Kidney (tissue), 14 donors: ENCODE data around the gene ARHGEF3. TPM values are rescaled to one million over a fixed set of nuclear protein-coding genes. Genes with fewer than 3 reads are reported as not detected.

Experiments
- DNase-seq, 5 donors: peaks; one replicate each; pipeline ENCODE4 v3.0.0-alpha.2; 2013 to 2020
- FAIRE-seq: peaks from 2 replicates; lab custom pipeline; 2012; peaks lifted over from hg19 to GRCh38; lab: Jason Lieb, UNC
- H3K27ac ChIP-seq, 2 donors: one replicate each; pipeline ENCODE4 v1.7.0; 2013; ENCODE audit warnings: low read depth in 2 of 2, low read length in 2 of 2, inconsistent platforms in 1 of 2
- H3K27me3 ChIP-seq: one replicate; pipeline ENCODE4 v1.7.1; 2013; ENCODE audit warnings: low read length, inconsistent platforms; ENCODE audit not compliant: control insufficient read depth, insufficient read depth
- H3K36me3 ChIP-seq, 3 donors: one replicate each; pipeline versions ENCODE4 v1.7.0 to v1.7.1; 2013; ENCODE audit warnings: low read length in 3 of 3, control low read depth in 1 of 3, inconsistent platforms in 1 of 3; ENCODE audit not compliant: insufficient read depth in 3 of 3, control insufficient read depth in 2 of 3
- H3K4me1 ChIP-seq, 3 donors: one replicate each; pipeline versions ENCODE4 v1.7.0 to v1.7.1; 2013; ENCODE audit warnings: low read length in 3 of 3, inconsistent platforms in 1 of 3, low read depth in 1 of 3; ENCODE audit not compliant: control insufficient read depth in 2 of 3, insufficient read depth in 2 of 3
- H3K4me3 ChIP-seq, 3 donors: one replicate each; pipeline versions ENCODE4 v1.7.0 to v1.8.1; 2013; ENCODE audit warnings: low read length in 3 of 3, control low read depth in 1 of 3, inconsistent platforms in 1 of 3
- H3K9ac ChIP-seq, 3 donors: one replicate each; pipeline versions ENCODE4 v1.7.0 to v1.7.1; 2013; ENCODE audit warnings: low read length in 3 of 3, control low read depth in 1 of 3, inconsistent platforms in 1 of 3
- H3K9me3 ChIP-seq, 3 donors: one replicate each; pipeline versions ENCODE4 v1.7.0 to v1.7.1; 2013; ENCODE audit warnings: low read length in 3 of 3, control low read depth in 1 of 3, inconsistent platforms in 1 of 3; ENCODE audit not compliant: control insufficient read depth in 2 of 3, insufficient read depth in 1 of 3
- intact Hi-C: fragments of 100-400 bp; cut with DNase I; formaldehyde crosslinking; loops from one replicate; pipeline ENCODE4 v1.11.1; 2022
- polyA plus RNA-seq: library from polyadenylated mRNA; stranded (reverse); fragments of 350-450 nt; fragmentation: Illumina TruSeq; extraction: RNeasy Lipid Tissue Mini Kit (QIAGEN cat#74804); gene quantifications from one replicate; pipeline ENCODE4 v1.2.3, GENCODE V29; 2014; ENCODE audit warnings: low read depth, low replicate concordance; ENCODE audit not compliant: insufficient read depth
- total RNA-seq: library from RNA; stranded (reverse); fragmentation: NEBNext Ultra II Directional; extraction: Animal tissue kit (Norgen Biotek cat#: 25700); gene quantifications from one replicate; pipeline ENCODE4 v1.2.1, GENCODE V29; 2021
- TF ChIP-seq, protein P1 (sequence below): IDR thresholded peaks from 3 replicates; pipeline ENCODE4 v1.5.1; 2012; ENCODE audit warnings: mild to moderate bottlenecking, moderate library complexity, borderline replicate concordance; ENCODE audit not compliant: insufficient read depth; ENCODE audit errors: extremely low read depth
- donor health status: control.
- donor health status: control.
- donor health status: control.
- donor health status: control.
- donor health status: control.
- donor health status: DM: yes; HTN: yes; CAD: no.
- donor health status: Normal renal cell carcinoma (clear cell type).

ARHGEF3 gene
- total and polyA plus RNA-seq, 2 donors from 2014 or later, result 25.8 to 56.3 TPM

- Histone ChIP-seq H3K4me3 (no peak overlapping the region), H3K27ac (no peak overlapping the region), H3K9me3 (no peaks in the 10 kb centered on the region), H3K9ac (no peak overlapping the region), H3K36me3 (no peaks in the 10 kb centered on the region), H3K4me1 (no peaks in the 10 kb centered on the region), H3K27me3 (no peaks in the 10 kb centered on the region)
- FAIRE-seq, result no peak
- no peak for DNase-seq
- TF ChIP-seq, protein P1, sequence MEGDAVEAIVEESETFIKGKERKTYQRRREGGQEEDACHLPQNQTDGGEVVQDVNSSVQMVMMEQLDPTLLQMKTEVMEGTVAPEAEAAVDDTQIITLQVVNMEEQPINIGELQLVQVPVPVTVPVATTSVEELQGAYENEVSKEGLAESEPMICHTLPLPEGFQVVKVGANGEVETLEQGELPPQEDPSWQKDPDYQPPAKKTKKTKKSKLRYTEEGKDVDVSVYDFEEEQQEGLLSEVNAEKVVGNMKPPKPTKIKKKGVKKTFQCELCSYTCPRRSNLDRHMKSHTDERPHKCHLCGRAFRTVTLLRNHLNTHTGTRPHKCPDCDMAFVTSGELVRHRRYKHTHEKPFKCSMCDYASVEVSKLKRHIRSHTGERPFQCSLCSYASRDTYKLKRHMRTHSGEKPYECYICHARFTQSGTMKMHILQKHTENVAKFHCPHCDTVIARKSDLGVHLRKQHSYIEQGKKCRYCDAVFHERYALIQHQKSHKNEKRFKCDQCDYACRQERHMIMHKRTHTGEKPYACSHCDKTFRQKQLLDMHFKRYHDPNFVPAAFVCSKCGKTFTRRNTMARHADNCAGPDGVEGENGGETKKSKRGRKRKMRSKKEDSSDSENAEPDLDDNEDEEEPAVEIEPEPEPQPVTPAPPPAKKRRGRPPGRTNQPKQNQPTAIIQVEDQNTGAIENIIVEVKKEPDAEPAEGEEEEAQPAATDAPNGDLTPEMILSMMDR, result no peak
- intact Hi-C loops, result no loop called here
These were observed 4.7 kb upstream of the ARHGEF3 start for GRCh38 chr3:56806407-56806806.

GRCh38 chr3:56802790-56803189 lies 1.0 kb upstream of the ARHGEF3 start:
- intact Hi-C loops, result no loop called here
- Histone ChIP-seq H3K27me3 (no peaks in the 10 kb centered on the region), H3K9ac (no peak overlapping the region), H3K9me3 (no peaks in the 10 kb centered on the region), H3K27ac (no peak overlapping the region), H3K36me3 (no peaks in the 10 kb centered on the region), H3K4me3 (peak overlapping the region in 1 of 3 donors; percentile 96), H3K4me1 (peaks cover 0 to 10% (median 5%) of the 10 kb centered on the region in 3 donors)
- TF ChIP-seq, protein P1, result no peak
- DNase-seq, result no peak
- FAIRE-seq, result no peak

DNA sequence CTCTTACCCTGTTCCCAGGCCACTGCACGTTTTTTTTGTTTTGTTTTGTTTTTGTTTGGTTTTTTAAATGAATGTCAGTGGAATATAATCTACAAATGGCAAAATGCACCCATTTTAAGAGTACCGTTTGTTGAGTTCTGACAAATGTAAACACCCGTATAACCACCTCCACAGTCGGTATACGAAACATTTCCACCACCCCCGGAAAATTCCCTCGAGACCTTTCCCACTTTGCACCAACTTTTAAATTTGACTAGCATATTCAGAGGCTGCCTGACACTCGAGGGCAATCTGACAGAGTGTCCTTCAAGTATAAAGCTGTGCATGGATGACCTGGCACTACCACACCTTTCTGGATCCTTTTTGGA lies 613 bp upstream of the ARHGEF3 start:
- no peak for DNase-seq
- no peak overlapping the region for H3K27ac ChIP-seq
- TF ChIP-seq, protein P1, result no peak
- H3K9me3 ChIP-seq, result no peaks in the 10 kb centered on the region
- FAIRE-seq, result no peak
- H3K4me3 ChIP-seq, result peak overlapping the region; percentile 40 to 96 (median 44)
- H3K9ac ChIP-seq, result peak overlapping the region in 2 of 3 donors; percentile 8 to 53
- H3K36me3 ChIP-seq, result no peaks in the 10 kb centered on the region
- intact Hi-C loops, result no loop called here
- H3K27me3 ChIP-seq, result no peaks in the 10 kb centered on the region
- H3K4me1 ChIP-seq, result peaks cover 0 to 10% (median 8%) of the 10 kb centered on the region in 3 donors
